GM23338 (cell line): ENCODE results near the gene SIGMAR1.

Source experiments
- CREB1 ChIP-seq: fragments of 250-450 bp; sonication (Bioruptor Pico); IDR thresholded peaks from 2 replicates; pipeline ENCODE4 v1.5.0; 2020; ENCODE audit warnings: low read depth, mild to moderate bottlenecking, moderate library complexity
- CTCF ChIP-seq, 2 experiments: fragments of 200-600 bp in 1 of 2; sonication (generic) in 1 of 2; conservative IDR thresholded peaks; 2 replicates each; pipeline versions ENCODE4 v1.5.1 to v1.6.1; 2016 to 2017; ENCODE audit warnings: antibody characterized with exemption in 2 of 2, low read depth in 2 of 2, mild to moderate bottlenecking in 2 of 2, moderate library complexity in 1 of 2
- EZH2 ChIP-seq: fragments of 200-600 bp; sonication (generic); IDR thresholded peaks from one replicate; pipeline ENCODE4 v1.8.0; 2017; ENCODE audit warnings: antibody characterized with exemption, mild to moderate bottlenecking, low read depth; ENCODE audit not compliant: unreplicated experiment
- EZH2phosphoT487 ChIP-seq: fragments of 200-600 bp; sonication (generic); IDR thresholded peaks from one replicate; pipeline ENCODE4 v1.8.1; 2018; ENCODE audit warnings: antibody characterized with exemption; ENCODE audit not compliant: unreplicated experiment
- JUNB ChIP-seq: IDR thresholded peaks from one replicate; pipeline ENCODE4 v1.6.1; 2016; ENCODE audit warnings: antibody characterized with exemption; ENCODE audit not compliant: unreplicated experiment
- NANOG ChIP-seq: IDR thresholded peaks from 2 replicates; pipeline ENCODE4 v1.6.1; 2016; ENCODE audit warnings: antibody characterized with exemption, borderline replicate concordance
- POLR2AphosphoS5 ChIP-seq: IDR thresholded peaks from 2 replicates; pipeline ENCODE4 v1.6.1; 2016; ENCODE audit warnings: antibody characterized with exemption, low read depth
- REST ChIP-seq: IDR thresholded peaks from one replicate; pipeline ENCODE4 v1.6.1; 2018; ENCODE audit warnings: antibody characterized with exemption; ENCODE audit not compliant: unreplicated experiment
- STAT1 ChIP-seq: IDR thresholded peaks from one replicate; pipeline ENCODE4 v1.6.1; 2016; ENCODE audit warnings: antibody characterized with exemption; ENCODE audit not compliant: unreplicated experiment
- ZNF114 ChIP-seq: fragments of 250-450 bp; sonication (Bioruptor Pico); IDR thresholded peaks from 2 replicates; pipeline ENCODE4 v1.5.0; 2020; ENCODE audit warnings: mild to moderate bottlenecking, moderate library complexity
- ZNF331 ChIP-seq: fragments of 250-450 bp; sonication (Bioruptor Pico); IDR thresholded peaks from 2 replicates; pipeline ENCODE4 v1.5.0; 2020; ENCODE audit warnings: low read depth, mild to moderate bottlenecking, moderate library complexity
- ZNF462 ChIP-seq: fragments of 250-450 bp; sonication (Bioruptor Pico); IDR thresholded peaks from 2 replicates; pipeline ENCODE4 v1.5.0; 2020; ENCODE audit warnings: mild to moderate bottlenecking, moderate library complexity

DNA sequence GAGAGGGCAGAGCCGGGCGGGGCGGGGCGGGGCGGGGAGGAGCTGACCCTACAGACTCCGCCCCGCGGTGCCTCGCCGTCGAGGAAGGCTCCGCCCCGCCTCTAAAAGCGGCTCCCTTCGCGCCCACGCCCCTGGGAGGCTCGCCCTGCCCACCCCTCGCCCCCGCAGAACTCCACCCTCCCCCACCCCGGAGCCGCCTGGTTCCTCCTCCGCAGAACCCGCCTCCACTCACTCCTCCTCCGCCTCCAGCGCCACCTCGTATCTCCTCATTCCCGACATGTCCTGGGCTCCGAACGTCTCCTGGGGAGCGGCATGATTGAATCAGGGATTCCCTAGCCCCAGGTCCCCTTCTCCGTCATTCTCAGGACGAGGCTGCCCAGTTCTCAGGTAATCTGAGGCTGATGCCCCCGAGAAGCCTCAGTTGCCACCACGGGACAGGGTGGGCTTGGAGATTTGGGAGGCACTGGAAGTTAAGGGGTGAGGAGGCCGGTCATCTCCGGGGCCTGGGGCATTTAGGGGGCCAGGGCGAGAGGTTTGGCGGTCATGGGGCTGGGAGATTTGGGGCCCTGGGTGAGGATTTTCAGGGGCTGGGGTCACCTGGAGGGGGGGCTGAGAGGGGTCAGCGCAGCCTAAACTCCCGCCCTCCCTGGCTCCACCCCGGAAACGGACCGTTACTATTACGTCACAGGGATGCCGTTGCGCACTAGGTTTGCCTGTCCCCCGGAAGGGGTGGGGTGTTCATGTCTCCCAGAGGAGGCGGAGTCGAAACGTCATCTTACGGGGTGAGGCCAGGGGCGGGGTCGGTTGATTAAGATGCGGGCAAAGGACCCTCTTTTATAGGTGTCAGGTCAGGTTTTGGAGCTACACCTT, 28.0 kb upstream of the SIGMAR1 start:
- TF ChIP-seq ZNF331 (CRISPR knock-in tag) (no peak), CREB1 (CRISPR knock-in tag) (peak; percentile 97), CTCF (conservative IDR thresholded peaks at IDR 0.05; ENCODE audit: low read depth in 2 of 2) (no peak), POLR2AphosphoS5 (peak; percentile 84), REST (no peak), ZNF114 (no peak), EZH2 (no peak), EZH2phosphoT487 (no peak), JUNB (no peak), ZNF462 (no peak), STAT1 (no peak), NANOG (no peak)
